Stimulated activated CD8-positive, alpha-beta memory T cell treated with anti-CD3 and anti-CD28 coated beads, Interleukin-4, amount 100 ng/mL, for 4 hours (primary cell): Measurements from ENCODE around the gene ANXA1.

ENCODE experiments used
- DNase-seq, 2 donors: peaks; one replicate each; pipeline ENCODE4 v3.0.0-alpha.2; 2020; ENCODE audit warnings: low read depth in 2 of 2, low spot score in 1 of 2

ANXA1 gene

GRCh38 chr9:73151653-73152542 is at the start of gene ANXA1:
TSS of gene ANXA1 (plus strand) at chr9:73151865. CDS start at chr9:73158536, 6,671 bp downstream.
- no peak for DNase-seq

GRCh38 chr9:73104342-73104741 is 47.3 kb upstream of the ANXA1 start:
- DNase-seq = no peak

- DNase-seq = no peak
Measured at GRCh38 chr9:73104921-73105320, 46.7 kb upstream of the ANXA1 start.

- DNase-seq = peak; percentile 13 to 45
Measured at GRCh38 chr9:73107489-73108069, 44.1 kb upstream of the ANXA1 start.

GRCh38 chr9:73114058-73114457 is 37.6 kb upstream of the ANXA1 start:
- no peak for DNase-seq

GRCh38 chr9:73114958-73115357 is 36.7 kb upstream of the ANXA1 start:
- no peak for DNase-seq

GRCh38 chr9:73116031-73116430 is 35.6 kb upstream of the ANXA1 start:
- DNase-seq = no peak

- no peak for DNase-seq
Measured at GRCh38 chr9:73116880-73117279, 34.8 kb upstream of the ANXA1 start.

GRCh38 chr9:73118286-73118685 is 33.4 kb upstream of the ANXA1 start:
- no peak for DNase-seq

- DNase-seq = no peak
Measured at GRCh38 chr9:73118898-73119554, 32.6 kb upstream of the ANXA1 start.

- DNase-seq = no peak
Measured at GRCh38 chr9:73121375-73121935, 30.2 kb upstream of the ANXA1 start.

- no peak for DNase-seq
Measured at GRCh38 chr9:73125651-73126050, 26.0 kb upstream of the ANXA1 start.

- DNase-seq = no peak
Measured at GRCh38 chr9:73129941-73130685, 21.6 kb upstream of the ANXA1 start.

- no peak for DNase-seq
Measured at GRCh38 chr9:73131461-73131860, 20.2 kb upstream of the ANXA1 start.

GRCh38 chr9:73132034-73132776 is 19.5 kb upstream of the ANXA1 start:
- peak; percentile 36 to 45 for DNase-seq

- DNase-seq = no peak
Measured at GRCh38 chr9:73133022-73133651, 18.5 kb upstream of the ANXA1 start.

- DNase-seq = no peak
Measured at GRCh38 chr9:73133921-73134407, 17.7 kb upstream of the ANXA1 start.

- no peak for DNase-seq
Measured at GRCh38 chr9:73135394-73135793, 16.3 kb upstream of the ANXA1 start.

- no peak for DNase-seq
Measured at GRCh38 chr9:73137286-73137899, 14.3 kb upstream of the ANXA1 start.
